NCI-H1930 (cell line): ENCODE data around the gene GANAB.
"Not testable (repeated sequence)": the region's sequence is repeated elsewhere in the genome, so short reads cannot be mapped to it uniquely, and the experiment has no call there.

ENCODE experiments used
- DNase-seq, 2 experiments: peaks; one replicate each; lab custom pipeline; 2025; lab: John Stamatoyannopoulos, UW

Gene GANAB

DNA sequence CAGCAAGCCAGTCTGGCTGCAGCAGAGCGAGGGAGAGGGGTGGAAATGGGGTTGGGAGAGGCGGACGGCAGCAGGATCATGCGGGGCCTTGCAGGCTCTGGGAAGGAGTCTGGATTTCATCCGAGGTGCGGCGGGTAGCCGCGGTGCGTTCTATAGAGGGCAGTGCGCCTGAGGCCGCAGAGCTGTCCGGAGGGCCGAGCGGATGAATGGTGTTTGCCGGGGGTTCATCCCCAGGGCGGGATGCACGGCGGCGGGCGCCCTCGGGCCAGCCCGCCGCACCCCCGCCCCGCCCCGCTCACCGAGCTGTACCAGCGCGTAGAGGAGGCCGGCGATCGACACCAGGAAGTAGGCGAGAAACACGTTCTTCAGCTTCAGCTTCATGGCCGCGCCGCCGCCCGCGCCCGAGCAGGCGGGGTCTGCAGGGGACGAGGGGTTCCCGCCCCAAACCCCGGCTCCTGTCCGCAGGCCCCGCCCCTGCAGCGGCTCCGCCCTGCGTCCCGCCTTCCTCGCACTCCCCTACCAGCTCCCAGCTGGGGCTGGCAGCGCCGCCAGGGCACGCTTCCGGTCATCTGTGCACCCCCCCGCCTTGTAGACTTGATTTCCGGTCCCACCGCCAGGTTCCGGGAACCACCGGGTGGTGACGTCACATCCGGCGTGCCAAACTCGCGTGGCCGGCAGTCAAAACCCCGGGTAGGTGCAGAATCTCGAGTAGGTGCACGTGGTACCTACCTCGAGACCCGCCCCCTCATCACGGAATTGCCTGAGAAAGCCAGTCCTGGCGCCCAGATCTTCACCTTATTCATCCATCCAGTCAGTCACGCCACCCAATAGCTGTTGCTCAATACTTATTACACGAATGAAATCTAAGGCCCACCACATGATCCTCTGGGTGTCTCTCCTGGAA is 24.6 kb downstream of the GANAB start, which contains the start of gene B3GAT3:
TSS of gene B3GAT3 (minus strand) at position 420 of the 904 bp plus-strand sequence. CDS start at position 381, 39 bp downstream.
- DNase-seq = peak; percentile 95 to 98

- DNase-seq = no peak
Observed at GRCh38 chr11:62621027-62621566, 25.3 kb downstream of the GANAB start.

GRCh38 chr11:62616957-62617356 is 29.5 kb downstream of the GANAB start:
- not testable (repeated sequence) for DNase-seq

- DNase-seq = no peak
Observed at GRCh38 chr11:62615521-62615920, 30.9 kb downstream of the GANAB start.

- DNase-seq = no peak
Observed at GRCh38 chr11:62614275-62614674, 32.1 kb downstream of the GANAB start.

- no peak for DNase-seq
Observed at GRCh38 chr11:62613291-62613778, 33.1 kb downstream of the GANAB start.

DNA sequence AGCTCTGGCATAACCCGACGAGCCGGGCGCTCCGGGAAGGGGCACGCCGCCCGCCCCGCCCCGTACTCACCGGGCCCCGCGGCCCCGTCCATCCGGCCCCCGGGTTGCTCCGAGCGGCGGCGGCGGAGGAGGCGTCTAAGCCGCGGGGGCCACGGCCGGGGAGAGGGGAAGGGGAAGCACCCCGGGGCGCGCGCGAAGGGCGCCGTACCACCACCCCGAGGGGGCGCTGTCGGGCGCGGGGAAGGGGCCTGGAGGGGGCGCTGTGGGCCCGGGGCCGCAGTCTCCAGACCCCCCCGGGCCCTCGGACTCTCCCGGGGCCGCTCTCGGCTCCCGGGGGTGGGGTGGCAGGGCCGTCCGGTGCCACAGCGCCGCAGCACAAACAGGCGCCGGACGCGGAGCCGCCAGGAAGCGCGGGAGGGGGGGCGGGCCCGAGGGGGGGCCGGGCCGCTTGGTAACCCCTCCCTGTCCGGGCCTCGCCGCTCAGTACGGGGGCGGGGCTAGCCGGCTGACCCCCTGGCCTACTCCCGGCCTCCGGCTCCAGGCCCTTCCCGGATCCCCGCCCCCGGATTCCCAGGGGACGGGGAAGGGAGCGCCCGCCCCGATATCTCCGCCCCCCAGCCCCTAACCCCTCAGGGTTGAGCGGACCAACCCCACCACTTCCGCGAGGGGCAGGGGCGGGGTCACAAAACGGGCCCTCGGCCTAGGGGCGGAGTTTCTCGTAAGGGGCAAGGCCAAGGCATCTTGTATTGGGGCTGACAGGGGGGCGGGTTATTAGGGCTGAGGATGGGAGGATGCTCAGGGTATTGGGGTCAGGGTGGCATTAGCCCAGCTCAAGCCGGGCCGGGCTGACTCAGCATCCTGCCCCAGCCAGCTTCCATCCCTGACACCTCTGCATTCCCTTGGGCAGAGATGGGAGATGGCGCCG is 33.8 kb downstream of the GANAB start, which contains the start of the genes EML3 and ROM1:
TSS of gene EML3 (minus strand) at position 410 of the 925 bp plus-strand sequence. CDS start at position 92, 318 bp downstream.
TSS of gene ROM1 (plus strand) at position 892 of the 925 bp plus-strand sequence. CDS start at position 917, 25 bp downstream.
- peak; percentile 69 to 70 for DNase-seq

DNA sequence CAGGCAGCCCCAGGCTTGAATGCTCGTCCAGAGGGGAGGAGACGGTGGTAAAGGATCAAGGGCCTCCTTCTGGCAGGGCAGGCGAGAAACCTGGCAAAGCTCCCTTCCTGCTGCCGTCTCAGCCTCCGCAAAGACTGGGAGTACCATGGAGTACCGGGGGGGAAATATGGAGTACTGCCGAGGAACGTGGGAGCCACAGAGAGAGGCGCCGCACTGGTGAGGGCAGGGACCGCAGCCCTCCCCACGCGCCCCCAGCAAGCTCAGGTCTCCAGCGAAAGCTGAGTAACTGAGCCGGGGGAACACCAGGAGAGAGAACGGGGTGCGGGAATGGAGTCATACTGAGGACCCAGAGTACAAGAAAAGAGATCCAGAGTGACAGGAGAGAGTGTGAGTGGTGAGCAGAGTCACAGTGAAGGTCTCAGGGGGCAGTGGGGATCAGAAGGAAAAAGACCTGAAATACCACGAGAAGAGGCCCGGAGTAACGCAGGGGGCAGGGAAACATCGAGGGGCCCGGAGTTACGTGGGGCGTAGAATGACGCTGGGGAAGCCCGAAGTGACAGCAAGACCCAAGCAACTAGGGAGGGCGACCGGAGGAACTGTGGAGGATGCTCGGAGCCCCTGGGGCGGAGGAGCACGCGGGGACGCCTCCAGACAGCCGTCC is 34.6 kb downstream of the GANAB start:
- DNase-seq = no peak

- no peak for DNase-seq
Observed at GRCh38 chr11:62610814-62611704, 35.4 kb downstream of the GANAB start.

DNA sequence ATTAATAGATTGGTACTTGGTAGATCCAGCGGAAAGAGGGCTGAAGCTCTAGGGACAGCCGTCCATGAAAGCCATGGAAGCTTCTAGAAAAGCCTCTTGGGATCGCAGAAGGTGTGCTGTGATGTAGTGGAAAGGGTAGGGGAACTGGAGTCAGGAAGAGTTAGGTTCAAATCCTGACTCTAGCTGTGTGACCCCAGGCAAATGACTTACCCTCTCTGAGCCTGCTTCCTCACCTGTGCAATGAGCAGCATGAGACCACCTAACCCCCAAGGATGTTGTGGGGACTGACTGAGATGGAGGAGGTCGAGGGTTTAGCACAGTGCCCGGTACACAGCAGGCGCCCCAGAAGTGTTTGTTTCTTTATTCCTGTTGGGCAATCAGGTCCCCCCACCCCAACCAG is 36.0 kb downstream of the GANAB start:
- DNase-seq = no peak

GRCh38 chr11:62608776-62609175 is 37.6 kb downstream of the GANAB start:
- no peak for DNase-seq

GRCh38 chr11:62607714-62608113 is 38.7 kb downstream of the GANAB start:
- DNase-seq = no peak

- no peak for DNase-seq
Observed at GRCh38 chr11:62605902-62606301, 40.5 kb downstream of the GANAB start.

DNA sequence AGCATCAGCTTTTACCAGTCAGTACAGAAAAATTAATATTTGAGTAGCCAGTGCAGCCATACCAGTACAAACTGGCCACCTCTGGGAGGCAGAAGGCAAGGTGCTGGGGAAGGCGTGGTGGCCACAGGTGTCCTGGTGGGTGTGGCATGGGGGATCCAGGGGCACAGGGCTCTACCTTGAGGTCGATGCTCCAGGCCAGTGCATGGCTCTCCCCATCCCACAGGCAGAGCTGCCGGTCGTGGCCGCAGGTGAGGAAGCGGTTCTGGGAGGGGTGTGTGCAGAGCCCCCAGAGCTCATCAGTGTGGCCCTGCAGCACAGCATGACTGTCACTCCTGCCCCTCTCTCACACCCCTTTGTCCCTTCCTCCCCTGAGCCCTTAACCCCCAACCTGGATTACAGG is 40.9 kb downstream of the GANAB start:
- DNase-seq = no peak

DNA sequence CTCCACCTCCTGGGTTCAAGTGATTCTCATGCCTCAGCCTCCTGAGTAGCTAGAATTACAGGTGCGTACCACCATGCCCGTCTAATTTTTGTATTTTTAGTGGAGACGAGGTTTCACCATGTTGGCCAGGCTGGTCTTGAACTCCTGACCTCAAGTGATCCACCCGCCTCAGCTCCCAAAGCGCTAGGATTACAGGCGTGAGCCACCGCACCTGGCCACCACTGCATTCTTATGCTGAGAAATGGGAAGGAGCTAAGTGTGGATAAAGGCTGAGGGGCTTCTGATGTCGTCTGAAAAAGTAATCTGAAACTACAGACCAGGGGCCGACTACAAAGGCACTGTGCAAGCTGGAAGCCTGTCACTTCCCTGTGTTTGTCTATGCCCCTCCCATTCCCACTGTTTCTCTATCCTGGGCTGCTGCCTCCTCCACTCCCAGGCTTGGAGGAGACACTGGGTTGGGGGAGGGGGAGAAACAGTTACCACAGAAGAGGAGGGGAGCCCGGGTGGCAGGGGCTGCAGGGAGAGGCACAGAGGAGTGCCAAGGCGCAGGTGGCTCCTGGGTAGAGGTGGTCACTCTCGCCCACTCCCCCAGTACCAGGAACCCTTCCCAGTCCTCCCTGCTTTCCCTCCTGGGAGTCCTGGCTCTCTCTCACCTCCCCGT is 41.8 kb downstream of the GANAB start:
- no peak for DNase-seq

GRCh38 chr11:62603776-62604299 is 42.6 kb downstream of the GANAB start:
- DNase-seq = no peak

DNA sequence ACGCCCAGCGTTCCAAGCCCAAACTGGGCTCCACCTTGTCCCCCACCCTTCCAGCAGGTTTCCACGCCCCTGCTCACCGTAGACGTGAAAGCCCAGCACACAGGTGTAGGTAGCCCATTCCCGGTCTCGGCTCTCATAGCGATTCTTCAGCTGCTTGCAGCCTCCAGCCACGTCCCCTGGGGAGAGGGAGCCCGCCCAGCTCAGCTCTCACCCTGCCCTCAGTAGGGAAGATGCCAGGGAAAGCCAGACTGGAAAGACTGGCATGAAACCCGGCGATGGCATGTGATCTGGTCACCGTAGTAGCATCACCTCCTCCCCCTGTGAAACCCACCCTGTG is 43.4 kb downstream of the GANAB start:
- no peak for DNase-seq

DNA sequence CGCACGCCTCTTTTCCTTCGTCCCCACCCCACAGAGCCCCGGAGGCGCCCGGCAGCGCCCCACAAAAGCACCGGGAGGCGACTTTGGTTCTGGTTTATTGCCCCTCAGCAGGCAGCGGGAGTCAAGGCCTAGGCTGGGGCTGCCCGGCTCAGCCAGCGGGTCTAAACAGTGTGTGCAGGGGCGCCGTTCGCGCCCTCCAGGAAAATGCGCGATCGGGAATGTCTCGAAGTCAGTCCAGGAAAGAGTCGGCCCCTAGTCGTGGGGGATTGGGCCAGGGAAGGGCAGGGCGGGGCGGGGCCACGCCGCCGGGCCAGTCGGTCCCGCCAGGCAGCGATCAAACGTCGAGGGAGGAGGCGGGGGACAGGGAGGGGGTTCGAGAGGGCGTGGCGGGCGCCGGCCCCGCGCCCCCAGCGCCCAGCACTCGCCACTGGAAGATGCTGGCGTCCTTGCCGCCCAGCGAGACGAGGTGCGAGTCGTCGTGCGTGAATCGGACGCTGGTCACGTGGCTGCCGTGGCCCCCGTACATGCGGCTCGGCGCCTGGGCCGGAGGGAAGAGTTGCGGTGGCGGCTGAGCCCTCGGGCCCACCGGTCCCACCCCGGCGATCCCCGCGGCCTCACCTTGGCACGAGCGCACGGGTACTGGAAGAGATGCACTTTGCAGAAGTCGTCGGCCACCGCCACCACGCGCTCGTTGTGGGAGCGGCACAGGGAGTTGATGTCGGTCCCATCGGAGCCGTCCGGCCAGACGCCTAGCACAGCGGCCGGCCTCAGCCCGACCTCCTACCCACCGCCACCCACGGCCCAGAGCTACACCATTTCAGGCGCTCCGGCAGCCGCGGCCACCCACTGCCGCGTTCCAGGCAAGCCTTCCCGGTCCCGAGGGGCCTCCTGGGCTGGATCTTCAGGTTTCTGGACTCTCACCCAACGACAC is 44.0 kb downstream of the GANAB start:
- DNase-seq = peak; percentile 60 to 75
